HepG2 (cell line): ENCODE measurements around the gene LZTS2. TPM values are rescaled to one million over a fixed set of nuclear protein-coding genes. Genes with fewer than 3 reads are reported as not detected.

Experiments
- AGO1 ChIP-seq: fragments of 200-400 bp; formaldehyde crosslinking; IDR thresholded peaks from 2 replicates; pipeline ENCODE4 v1.6.1; 2017; ENCODE audit warnings: mild to moderate bottlenecking, low read depth, low read length, moderate library complexity; ENCODE audit not compliant: poor library complexity, severe bottlenecking
- ATF7-NPFF ChIP-seq: sonication (generic); formaldehyde crosslinking; IDR thresholded peaks from 2 replicates; pipeline ENCODE4 v1.8.1; 2023; ENCODE audit warnings: mild to moderate bottlenecking, low read depth, missing genetic modification reagents, moderate library complexity
- FLYWCH1 ChIP-seq: sonication (generic); formaldehyde crosslinking; IDR thresholded peaks from 2 replicates; pipeline ENCODE4 v1.8.1; 2023; ENCODE audit warnings: mild to moderate bottlenecking, missing genetic modification reagents
- KDM5A ChIP-seq: fragments of 200-600 bp; sonication (generic); IDR thresholded peaks from 2 replicates; pipeline ENCODE4 v1.7.0; 2018; ENCODE audit warnings: antibody characterized with exemption, mild to moderate bottlenecking, low read length, borderline replicate concordance
- KLF12 ChIP-seq: sonication (generic); formaldehyde crosslinking; IDR thresholded peaks from 2 replicates; pipeline ENCODE4 v1.4.0; 2020; ENCODE audit warnings: missing genetic modification reagents, borderline replicate concordance
- NONO ChIP-seq, 2 experiments: fragments of 450-650 bp in 1 of 2; sonication (generic) in 1 of 2; formaldehyde crosslinking in 1 of 2; IDR thresholded peaks in 1 of 2; conservative IDR thresholded peaks in 1 of 2; 2 replicates each; pipeline versions ENCODE4 v1.6.1 to v1.8.0; 2017 to 2022; ENCODE audit warnings: mild to moderate bottlenecking in 1 of 2, missing genetic modification reagents in 1 of 2, moderate library complexity in 1 of 2
- ZBTB21 ChIP-seq: sonication (generic); formaldehyde crosslinking; IDR thresholded peaks from 2 replicates; pipeline ENCODE4 v1.4.0; 2020; ENCODE audit warnings: missing genetic modification reagents
- ZC3H13 ChIP-seq: sonication (generic); formaldehyde crosslinking; IDR thresholded peaks from 2 replicates; pipeline ENCODE4 v1.8.1; 2023; ENCODE audit warnings: mild to moderate bottlenecking, missing genetic modification reagents, moderate library complexity
- ZFX ChIP-seq: sonication (generic); formaldehyde crosslinking; IDR thresholded peaks from 2 replicates; pipeline ENCODE4 v1.4.0; 2020; ENCODE audit warnings: mild to moderate bottlenecking, low read depth, missing genetic modification reagents, moderate library complexity
- ZFY ChIP-seq: sonication (generic); formaldehyde crosslinking; IDR thresholded peaks from 2 replicates; pipeline ENCODE4 v1.4.0; 2020; ENCODE audit warnings: missing genetic modification reagents
- ZNF160 ChIP-seq: sonication (generic); formaldehyde crosslinking; IDR thresholded peaks from 2 replicates; pipeline ENCODE4 v1.8.0; 2022; ENCODE audit warnings: mild to moderate bottlenecking, inconsistent platforms, missing genetic modification reagents
- ZNF180 ChIP-seq: sonication (generic); formaldehyde crosslinking; IDR thresholded peaks from 2 replicates; pipeline ENCODE4 v1.4.0; 2020; ENCODE audit warnings: low read depth, missing genetic modification reagents, borderline replicate concordance
- ZNF232 ChIP-seq: sonication (generic); formaldehyde crosslinking; IDR thresholded peaks from 2 replicates; pipeline ENCODE4 v1.4.0; 2020; ENCODE audit warnings: missing genetic modification reagents, borderline replicate concordance
- ZNF530 ChIP-seq: sonication (generic); formaldehyde crosslinking; IDR thresholded peaks from 2 replicates; pipeline ENCODE4 v1.5.0; 2020; ENCODE audit warnings: low read depth, mild to moderate bottlenecking, missing genetic modification reagents
- ZNF75D ChIP-seq: sonication (generic); formaldehyde crosslinking; IDR thresholded peaks from 2 replicates; pipeline ENCODE4 v1.8.1; 2023; ENCODE audit warnings: missing genetic modification reagents, mild to moderate bottlenecking, borderline replicate concordance
- polyA plus RNA-seq, 8 experiments: library from polyadenylated mRNA; depleted of rRNA in 3 of 8; stranded (reverse) in 7 of 8; unstranded in 1 of 8; fragments of >200 nt; fragmentation: Illumina TruSeq in 4 of 8; extraction: Trizol in 4 of 8; gene quantifications; 2 replicates each; pipeline versions ENCODE4 v1.2.1 to v1.2.3, GENCODE V29; 2011 to 2016; ENCODE audit warnings: low read depth in 4 of 8, missing spikeins in 1 of 8, mixed read lengths in 1 of 8; ENCODE audit not compliant: insufficient read depth in 1 of 8
- total RNA-seq, 5 experiments: library from RNA; depleted of rRNA; stranded (reverse); fragments of >200 nt; fragmentation: Illumina TruSeq; extraction: Trizol; gene quantifications; 2 replicates each; pipeline ENCODE4 v1.2.3, GENCODE V29; 2016; ENCODE audit warnings: low read depth in 1 of 5
- TF ChIP-seq, protein P1 (sequence below): sonication (generic); formaldehyde crosslinking; IDR thresholded peaks from 2 replicates; pipeline ENCODE4 v1.4.0; 2020; ENCODE audit warnings: missing genetic modification reagents
- TF ChIP-seq, protein P2 (sequence below): sonication (generic); formaldehyde crosslinking; IDR thresholded peaks from 2 replicates; pipeline ENCODE4 v1.8.0; 2023; ENCODE audit warnings: mild to moderate bottlenecking, missing genetic modification reagents
- TF ChIP-seq, protein P3 (sequence below), 2 experiments: sonication (generic) in 1 of 2; formaldehyde crosslinking in 1 of 2; IDR thresholded peaks; 2 replicates each; pipeline versions ENCODE4 v1.6.1 to v1.9.0; 2014 to 2022; ENCODE audit warnings: antibody characterized with exemption in 1 of 2, borderline replicate concordance in 1 of 2, inconsistent platforms in 1 of 2, low read depth in 1 of 2, missing genetic modification reagents in 1 of 2

Gene LZTS2
- total and polyA plus RNA-seq, 2 of the 13 experiments (the other 11 are each of a cell fraction or from before 2014, with no cell fraction given) = 43.6 to 65.6 TPM

DNA sequence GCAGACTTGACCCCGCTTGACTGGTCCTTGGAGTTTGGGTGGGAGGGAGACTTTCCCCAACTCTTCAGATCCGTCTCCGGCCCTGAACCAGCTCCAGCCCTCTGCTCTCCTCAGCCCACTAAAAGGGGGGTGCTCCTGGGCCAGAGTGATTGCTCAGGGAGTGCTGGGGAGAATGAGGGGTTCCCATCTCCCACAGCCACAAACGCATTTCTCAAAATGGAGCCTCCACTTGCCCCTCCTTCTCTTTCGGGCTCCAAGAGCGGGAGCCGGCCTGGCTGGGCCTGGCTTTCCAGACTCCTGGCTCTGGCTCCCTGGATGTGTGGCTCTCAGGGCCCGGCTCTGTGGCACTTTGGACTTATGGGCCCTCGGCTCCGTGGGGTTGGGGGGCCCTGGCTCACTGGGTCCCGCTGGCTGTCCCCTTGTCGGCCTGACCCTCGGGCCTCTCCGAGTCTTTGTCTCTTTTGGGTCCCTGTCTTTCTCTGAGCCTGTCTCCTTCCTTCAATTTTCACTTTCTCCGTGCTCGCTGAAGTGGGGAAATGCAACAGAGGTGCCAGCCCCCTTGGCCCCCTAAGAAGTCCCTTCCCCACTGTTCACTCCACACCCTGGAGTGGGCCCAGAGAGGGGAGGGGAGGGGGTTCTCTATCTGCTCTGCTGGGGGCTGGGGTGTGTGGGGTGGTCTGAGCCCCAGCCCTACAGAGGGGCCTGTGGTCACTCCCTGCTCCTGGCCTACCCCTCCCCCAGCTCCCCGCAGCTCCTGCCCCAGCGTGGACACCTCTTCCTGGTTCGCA is 713 bp downstream of the LZTS2 start (continued):
- no peak for TF ChIP-seq KDM5A
- peak; percentile 15; the same call in 1 of the 2 replicates for TF ChIP-seq ZFY (CRISPR knock-in tag)
- TF ChIP-seq ATF7-NPFF (CRISPR knock-in tag) = peak; percentile 32; the same call in 1 of the 2 replicates
- TF ChIP-seq ZNF75D = no peak
- TF ChIP-seq FLYWCH1 (CRISPR knock-in tag) = no peak
- TF ChIP-seq, protein P1, sequence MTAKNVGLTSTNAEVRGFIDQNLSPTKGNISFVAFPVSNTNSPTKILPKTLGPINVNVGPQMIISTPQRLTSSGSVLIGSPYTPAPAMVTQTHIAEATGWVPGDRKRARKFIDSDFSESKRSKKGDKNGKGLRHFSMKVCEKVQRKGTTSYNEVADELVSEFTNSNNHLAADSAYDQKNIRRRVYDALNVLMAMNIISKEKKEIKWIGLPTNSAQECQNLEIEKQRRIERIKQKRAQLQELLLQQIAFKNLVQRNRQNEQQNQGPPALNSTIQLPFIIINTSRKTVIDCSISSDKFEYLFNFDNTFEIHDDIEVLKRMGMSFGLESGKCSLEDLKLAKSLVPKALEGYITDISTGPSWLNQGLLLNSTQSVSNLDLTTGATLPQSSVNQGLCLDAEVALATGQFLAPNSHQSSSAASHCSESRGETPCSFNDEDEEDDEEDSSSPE (CRISPR knock-in tag) = 0 out of 2 replicates have a peak, but pooled peaks have one; percentile 11
- TF ChIP-seq, protein P2, sequence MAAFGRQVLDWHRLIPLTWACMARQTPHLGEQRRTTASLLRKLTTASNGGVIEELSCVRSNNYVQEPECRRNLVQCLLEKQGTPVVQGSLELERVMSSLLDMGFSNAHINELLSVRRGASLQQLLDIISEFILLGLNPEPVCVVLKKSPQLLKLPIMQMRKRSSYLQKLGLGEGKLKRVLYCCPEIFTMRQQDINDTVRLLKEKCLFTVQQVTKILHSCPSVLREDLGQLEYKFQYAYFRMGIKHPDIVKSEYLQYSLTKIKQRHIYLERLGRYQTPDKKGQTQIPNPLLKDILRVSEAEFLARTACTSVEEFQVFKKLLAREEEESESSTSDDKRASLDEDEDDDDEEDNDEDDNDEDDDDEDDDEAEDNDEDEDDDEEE = no peak
- TF ChIP-seq NONO (IDR thresholded peaks at IDR 0.05) = no peak
- 0 out of 2 replicates have a peak, but pooled peaks have one; percentile 41 for TF ChIP-seq NONO (CRISPR knock-in tag; conservative IDR thresholded peaks at IDR 0.05)
- TF ChIP-seq ZNF530 = no peak
- no peak for TF ChIP-seq ZNF180
- TF ChIP-seq ZBTB21 (CRISPR knock-in tag) = no peak
- TF ChIP-seq AGO1 = peak; percentile 7
- no peak for TF ChIP-seq ZNF160 (CRISPR knock-in tag)
- peak; percentile 49; the same call in 1 of the 2 replicates for TF ChIP-seq ZFX
- TF ChIP-seq, protein P3, sequence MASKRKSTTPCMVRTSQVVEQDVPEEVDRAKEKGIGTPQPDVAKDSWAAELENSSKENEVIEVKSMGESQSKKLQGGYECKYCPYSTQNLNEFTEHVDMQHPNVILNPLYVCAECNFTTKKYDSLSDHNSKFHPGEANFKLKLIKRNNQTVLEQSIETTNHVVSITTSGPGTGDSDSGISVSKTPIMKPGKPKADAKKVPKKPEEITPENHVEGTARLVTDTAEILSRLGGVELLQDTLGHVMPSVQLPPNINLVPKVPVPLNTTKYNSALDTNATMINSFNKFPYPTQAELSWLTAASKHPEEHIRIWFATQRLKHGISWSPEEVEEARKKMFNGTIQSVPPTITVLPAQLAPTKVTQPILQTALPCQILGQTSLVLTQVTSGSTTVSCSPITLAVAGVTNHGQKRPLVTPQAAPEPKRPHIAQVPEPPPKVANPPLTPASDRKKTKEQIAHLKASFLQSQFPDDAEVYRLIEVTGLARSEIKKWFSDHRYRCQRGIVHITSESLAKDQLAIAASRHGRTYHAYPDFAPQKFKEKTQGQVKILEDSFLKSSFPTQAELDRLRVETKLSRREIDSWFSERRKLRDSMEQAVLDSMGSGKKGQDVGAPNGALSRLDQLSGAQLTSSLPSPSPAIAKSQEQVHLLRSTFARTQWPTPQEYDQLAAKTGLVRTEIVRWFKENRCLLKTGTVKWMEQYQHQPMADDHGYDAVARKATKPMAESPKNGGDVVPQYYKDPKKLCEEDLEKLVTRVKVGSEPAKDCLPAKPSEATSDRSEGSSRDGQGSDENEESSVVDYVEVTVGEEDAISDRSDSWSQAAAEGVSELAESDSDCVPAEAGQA (IDR thresholded peaks at IDR 0.05; ENCODE audit: low read depth) = no peak
- TF ChIP-seq, protein P3 (CRISPR knock-in tag; IDR thresholded peaks at IDR 0.05; ENCODE audit: borderline replicate concordance) = 0 out of 2 replicates have a peak, but pooled peaks have one; percentile 9
- no peak for TF ChIP-seq ZNF232 (CRISPR knock-in tag)
- 0 out of 2 replicates have a peak, but pooled peaks have one; percentile 57 for TF ChIP-seq ZC3H13 (CRISPR knock-in tag)
- 0 out of 2 replicates have a peak, but pooled peaks have one; percentile 7 for TF ChIP-seq KLF12 (CRISPR knock-in tag)
